DMS 273 (cell line): ENCODE results near the gene PDLIM3.
"Not testable (repeated sequence)": the region's sequence is repeated elsewhere in the genome, so short reads cannot be mapped to it uniquely, and the experiment has no call there.

Experiments
- DNase-seq: peaks from one replicate; lab custom pipeline; 2025; ENCODE audit not compliant: unreplicated experiment; lab: John Stamatoyannopoulos, UW

The PDLIM3 gene, protein sequence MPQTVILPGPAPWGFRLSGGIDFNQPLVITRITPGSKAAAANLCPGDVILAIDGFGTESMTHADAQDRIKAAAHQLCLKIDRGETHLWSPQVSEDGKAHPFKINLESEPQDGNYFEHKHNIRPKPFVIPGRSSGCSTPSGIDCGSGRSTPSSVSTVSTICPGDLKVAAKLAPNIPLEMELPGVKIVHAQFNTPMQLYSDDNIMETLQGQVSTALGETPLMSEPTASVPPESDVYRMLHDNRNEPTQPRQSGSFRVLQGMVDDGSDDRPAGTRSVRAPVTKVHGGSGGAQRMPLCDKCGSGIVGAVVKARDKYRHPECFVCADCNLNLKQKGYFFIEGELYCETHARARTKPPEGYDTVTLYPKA

DNA sequence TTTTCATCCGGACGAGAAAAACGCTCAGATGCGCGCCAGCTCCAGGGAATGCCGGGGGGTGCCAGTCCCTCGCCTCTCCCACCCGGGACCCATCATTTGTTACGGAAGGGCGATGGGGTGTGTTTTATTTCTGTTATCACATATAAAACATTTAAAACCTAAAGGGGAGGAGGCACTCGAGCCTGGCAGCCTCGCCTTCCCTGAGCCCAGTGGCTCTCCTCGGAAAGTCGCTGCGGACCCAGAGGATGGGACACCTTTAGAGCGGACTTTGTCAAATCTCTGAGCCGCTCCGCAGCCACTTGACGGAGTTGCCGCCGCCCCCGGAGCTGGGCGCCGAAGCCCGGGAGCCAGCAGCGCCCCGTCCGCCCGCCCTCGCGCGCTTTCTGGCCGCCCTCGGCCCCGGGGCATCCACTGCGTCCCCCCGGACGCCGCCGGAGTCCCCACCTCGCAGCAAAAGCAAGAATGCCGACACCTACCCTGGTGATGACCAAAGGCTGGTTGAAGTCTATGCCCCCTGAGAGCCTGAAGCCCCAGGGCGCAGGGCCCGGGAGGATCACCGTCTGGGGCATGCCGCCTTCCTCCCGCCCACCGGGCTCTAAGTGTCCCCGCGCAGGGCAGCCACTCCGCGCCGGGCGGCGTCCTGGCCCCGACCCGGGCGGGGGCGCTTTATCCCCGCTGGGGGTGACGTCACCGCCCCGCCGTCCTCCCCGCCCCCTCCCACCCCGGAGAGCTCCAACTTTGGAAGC, at the start of gene PDLIM3:
TSS of gene PDLIM3 (minus strand) at position 642 of the 746 bp plus-strand sequence. CDS start at position 569, 73 bp downstream.
- peak; percentile 78 for DNase-seq

DNA sequence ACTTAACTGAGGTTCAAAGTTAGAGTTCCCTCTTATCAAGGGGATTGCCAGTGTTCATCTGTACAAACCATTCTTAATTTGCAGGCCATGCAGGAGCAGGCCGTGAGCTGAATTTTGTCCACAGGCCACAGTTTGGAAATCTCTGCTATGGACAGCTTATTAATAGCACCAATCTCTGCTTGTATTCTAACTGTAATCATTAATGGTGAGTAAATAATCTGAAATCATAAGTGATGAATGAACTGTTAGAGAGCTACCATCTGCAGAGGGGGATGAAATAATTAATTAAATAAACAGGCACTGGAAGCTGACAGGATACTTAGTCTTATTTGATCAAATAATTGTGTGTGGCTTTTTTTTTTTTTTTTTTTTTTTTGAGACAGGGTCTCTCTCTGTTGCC, 48.5 kb upstream of the PDLIM3 start:
- no peak for DNase-seq

DNA sequence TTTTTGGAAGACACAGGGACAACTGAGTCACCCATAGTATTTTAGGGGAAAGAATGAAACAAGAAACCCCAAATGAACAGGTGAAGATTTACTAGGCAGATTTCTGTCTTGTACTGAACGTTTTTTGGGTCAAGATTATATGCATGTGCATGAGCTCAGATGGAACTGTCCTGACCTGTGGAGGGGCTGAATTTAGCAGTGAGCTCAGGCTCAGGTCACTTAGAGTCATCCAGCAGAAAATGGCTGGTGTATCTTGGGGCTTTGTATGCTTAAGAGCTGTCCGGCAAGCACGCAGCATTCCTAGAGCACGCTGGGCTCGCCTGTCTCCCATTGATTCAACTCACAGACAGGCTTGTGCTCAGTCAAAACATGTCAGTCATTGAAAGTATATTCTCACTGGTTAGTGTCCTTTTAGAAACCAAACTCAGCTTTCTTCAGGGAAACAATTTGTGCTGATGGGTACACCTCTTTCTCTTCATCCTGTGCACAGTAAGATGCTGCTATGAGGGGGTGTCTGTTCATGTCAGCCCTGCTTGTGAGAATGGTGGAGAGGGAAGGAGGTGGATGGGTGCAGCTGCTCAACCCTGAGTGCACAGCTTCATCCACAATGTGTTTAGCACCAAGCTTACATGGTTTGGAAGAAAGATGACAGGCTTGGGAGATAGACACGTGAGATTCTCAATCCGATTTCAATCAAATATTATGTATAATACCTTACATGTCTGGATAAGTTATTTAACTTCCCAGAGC, 47.5 kb upstream of the PDLIM3 start:
- DNase-seq: no peak

DNA sequence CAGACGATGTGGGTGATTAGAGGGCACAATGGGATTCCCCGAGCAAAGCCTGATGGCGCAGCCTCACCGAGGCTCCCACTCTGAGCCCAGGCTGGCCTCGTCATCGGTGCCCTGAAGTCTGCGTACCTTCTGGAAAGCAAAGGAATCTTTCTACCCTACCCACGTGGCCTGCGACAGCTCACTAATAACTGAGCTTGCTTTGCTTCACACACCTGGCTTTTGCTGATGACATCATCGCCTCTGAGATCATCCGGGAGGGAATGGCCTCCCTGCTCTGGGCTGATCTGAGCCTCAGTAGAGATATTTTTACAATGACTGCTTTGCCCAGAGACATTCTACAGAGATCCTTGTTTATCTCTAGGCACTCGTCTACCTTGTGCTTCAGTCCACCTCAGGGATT, 45.4 kb upstream of the PDLIM3 start:
- DNase-seq: no peak

DNA sequence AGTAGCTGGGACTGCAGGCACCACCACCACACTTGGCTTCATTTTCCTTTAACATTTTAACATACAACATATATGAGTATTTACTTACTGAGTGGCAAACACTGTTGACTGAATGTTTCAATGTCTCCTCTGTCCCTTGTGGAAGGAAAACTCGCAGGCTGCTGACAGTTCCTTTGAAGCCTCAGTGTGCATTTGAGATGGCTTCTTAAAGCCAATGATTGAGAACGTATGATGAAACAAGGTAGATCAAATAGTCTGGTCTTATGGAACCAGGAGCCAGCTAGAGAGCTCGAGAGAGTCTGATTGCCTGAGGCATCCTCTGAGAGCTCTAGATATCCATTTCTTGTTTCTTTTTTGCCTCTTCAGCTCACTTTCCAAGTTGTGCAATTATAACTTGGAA, 43.0 kb upstream of the PDLIM3 start:
- no peak for DNase-seq

DNA sequence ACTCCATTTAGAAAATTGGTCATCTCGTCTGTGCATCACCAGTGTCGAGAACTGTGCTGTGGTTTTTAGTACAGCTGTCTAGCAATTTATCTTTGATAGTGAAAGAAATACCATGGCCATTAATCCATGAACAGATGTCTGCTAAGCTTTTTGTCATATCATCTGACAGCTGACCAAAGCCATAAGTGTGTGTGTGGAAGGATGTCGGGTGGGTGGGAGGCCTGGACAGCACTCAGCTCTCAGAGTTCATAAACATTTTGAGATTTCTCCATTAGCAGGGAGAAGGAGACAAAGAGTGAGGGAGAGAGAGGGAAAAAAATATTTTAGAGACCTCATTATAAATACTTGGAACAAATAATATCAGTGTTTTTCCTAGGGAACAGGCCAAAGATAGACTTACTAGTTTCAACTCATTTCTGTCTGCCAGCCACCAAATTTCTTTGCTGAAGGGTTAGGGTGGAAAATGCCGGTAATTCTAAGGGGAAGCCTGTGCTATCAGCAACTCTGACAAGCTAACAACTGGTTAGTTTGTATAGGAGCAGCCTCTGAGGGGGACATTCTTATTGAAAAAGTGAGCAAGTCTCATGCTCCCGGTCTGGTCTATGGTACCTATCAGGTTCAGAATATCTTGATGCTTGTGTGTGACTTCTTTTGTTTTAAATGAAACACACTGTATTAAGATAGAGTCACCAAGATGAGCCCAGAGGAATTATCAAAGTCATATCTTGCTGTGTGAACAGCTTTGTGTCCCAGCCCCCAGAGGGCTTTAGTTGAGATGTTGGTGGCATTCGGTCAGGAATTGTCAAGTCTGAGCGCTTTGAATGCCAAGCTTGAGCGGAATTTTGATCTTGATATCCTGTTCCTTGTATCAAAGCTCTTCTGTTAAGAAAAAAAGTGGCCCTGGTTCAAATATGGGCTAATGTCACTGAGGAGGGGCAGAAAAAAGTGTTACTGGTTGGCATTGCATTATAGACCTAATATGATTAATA, 41.9 kb upstream of the PDLIM3 start:
- no peak for DNase-seq

DNA sequence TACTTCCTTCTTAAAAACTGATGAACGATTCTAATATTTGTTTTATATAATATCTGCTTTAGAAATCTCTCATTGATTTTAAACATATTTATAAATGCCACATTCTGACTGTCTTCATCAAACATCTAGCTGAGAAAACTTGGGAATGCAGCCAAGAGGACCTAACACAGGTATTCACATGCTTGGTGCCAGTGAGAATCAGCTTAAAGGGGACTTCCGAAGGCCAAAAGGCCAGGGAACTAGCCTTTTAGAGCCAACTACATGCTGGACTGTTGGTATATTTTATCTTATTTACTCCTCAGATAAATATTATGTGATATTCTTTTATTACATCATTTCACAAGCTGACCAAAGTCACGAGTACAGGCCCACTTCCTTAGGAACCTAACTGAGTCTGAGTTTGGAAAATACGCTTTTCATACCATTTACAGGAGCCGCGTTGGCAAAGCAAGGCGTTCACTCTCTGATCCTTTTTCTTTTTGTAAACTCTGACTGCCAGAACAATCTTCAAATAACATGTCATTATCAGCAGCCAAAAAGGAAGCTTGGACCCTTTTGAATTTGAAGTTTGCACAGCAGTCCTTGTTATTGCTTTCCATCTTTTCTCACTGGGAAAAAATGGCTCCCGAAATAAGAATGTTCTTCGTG, 41.1 kb upstream of the PDLIM3 start:
- DNase-seq: no peak

DNA sequence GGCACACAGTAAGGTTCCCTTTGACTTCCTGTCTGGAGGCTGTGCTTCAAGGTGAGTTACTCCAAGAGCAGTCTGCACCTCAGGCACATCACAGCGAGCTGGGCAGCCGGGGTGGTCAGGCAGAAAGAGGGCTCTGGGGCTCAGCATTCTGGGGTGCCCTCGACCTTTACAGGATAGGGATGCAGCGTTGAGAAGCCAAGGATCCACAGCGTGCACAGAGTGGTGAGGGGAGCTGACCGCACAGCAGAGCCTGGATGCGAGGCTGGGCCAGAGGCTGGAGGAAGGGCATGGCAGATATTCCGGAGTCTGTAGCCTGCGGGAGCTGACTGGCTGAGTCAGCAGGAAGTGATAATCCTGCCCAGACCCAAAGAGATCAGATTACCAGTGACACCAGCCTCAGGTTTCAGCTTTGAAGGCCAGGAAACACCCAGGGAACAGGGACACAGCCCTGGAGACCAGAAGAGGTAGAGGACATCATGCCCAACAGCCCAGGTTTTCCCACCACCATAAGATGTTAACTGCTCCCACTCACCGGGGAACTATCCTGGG, 38.4 kb upstream of the PDLIM3 start:
- DNase-seq: peak; percentile 60

DNA sequence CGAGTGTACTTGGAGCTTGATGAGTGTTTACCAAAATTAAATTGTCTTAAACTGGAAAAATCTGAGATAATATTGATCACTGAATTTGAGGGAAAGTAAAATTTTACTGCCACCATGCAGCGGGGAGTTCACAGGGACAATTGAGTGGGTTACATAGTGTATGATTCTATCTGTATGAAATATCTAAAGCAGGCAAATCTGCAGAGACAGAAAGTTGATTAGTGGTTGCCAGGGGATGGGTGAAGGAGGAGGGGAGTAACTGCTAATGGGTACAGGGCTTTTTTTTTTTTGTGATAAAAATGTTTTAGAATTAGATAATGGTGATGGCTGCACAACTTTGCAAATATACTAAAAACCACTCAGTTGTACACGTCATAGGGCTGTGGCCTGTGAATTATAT, 35.4 kb upstream of the PDLIM3 start:
- DNase-seq: no peak

DNA sequence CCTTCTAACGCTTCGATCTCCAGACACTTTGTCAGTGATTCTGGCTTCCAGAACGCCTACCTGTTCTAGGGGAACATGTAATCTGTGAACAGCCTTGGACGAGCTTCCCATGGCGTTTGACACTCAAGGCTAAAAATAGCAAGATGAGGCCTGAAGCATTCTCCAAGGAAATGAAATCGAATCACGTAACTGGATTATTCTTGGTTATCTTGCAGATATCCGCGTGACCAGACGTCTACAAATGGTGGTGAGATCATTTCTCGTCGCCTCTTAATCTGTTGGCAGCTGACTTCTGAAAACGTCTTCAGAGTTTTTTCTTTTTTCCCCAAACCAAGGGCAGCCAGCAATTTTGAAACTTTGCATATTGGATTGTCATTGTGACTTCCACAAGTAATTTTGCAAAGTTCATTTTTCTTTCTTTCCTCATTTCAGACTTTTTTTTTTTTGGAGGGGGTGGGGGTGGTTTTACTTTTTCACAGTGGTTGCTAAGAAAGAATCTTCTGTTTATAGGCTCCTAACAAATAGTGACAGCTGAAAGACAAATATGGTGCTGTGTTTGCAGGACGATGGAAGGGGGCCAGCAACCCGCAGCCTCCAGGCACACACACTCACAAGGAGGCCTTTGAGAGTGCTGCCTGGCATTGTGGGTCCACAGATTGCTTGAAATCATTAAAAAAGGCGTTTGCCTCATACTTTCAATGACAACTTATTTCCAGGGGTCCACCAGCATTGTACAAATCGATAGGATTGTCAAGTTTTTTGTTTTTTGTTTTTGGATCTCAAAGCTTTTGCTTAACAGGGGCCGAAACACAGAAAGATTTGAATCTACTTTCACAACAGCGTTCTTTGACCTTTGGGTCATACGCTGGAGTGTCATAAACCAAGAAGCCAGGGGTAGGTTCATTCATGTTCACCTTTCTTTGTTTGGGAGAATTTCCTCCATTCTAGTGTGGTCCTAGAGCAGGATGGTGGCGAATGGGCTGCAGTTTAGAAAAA, 32.4 kb upstream of the PDLIM3 start:
- no peak for DNase-seq

DNA sequence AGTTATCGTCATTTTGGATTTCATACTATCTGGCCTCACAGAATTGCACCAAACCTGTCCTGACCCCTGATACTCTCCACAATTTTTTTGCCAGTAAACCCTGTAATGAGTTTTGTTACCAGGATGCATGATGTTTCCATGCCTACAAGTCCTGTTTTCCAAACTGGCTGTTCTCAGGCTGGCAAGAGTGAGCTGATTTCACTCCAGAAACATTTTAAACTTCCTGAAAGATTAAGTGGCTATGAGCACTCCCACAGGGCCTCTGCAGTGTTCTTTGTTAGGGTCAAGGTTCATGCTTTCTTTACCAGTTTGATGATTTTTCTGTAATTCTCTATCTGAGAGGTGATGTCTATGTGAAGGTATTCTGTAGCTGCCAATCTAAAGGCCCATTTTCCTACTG, 31.7 kb upstream of the PDLIM3 start:
- DNase-seq: no peak

DNA sequence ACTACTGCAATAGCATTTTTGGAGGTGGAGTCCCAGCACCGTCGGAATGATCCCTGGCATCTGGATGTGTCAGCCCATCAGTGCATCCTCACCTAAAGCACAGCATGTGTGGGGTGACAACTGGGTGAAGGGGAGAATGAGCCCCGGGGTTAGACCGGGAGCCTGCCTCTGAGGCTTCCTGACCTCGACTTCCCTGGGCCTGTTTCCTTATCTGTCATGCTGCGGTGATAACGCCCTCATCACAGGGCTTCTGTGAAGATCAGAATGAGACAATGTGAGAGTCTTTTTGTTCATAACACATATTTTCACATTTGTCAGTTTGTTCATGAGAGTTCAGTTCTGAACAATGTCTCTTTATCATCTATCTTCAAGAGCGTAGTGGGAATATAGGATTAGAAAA, 31.1 kb upstream of the PDLIM3 start:
- DNase-seq: no peak

DNA sequence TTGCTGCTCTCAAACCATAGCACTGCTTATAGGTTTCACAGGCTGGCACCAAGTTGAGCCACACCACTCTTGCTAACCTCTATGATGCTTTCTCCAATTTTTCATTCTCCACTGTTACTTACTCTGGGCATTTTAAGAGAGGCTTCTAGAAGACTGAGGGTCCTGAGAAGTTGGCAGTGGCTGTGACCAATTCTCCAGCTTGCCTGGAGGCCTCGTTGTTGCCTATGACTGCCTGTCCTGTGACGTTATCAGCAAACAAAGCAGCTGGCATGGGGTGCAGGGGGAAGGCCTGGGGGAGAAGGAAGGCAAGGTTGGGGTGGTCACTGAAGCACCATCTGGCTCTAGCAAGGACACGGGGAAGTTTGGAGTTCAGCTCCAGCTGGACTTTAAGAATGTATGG, 30.4 kb upstream of the PDLIM3 start:
- no peak for DNase-seq

DNA sequence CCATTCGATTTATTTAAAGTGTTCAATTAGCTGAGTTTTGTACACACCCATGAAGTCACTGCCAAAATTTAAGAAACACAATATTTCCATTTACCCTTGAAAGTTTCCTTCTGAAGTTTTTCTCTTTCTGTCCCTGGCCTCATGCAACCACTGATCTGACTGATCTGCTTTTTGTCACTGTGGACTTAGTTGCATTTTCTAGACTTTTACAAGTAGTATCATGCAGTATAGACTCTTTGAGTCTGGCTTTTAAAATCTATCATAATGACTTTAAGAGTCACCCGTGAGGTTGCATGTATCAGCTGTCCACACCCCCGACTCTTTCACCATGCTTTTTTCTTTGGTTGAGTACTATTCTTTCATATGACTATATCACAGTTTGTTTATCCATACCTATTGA, 29.0 kb upstream of the PDLIM3 start:
- no peak for DNase-seq

DNA sequence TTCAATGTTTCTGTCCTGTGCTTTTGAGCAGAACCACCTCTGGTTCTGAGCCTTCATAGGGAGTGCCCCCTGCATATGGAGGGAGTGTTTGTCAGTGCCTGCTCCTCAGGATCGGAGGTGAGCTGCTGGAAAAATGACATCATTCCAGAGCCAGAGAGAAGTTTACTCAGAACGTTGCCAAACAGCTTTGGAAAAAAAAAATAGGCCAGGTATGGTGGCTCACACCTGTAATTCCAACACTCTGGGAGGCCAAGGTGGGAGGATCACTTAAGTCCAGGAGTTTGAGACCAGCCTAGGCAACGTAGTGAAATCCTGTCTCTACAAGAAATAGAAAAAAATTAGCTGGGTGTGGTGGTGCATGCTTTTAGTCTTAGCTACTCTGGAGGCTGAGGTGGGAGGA, 27.2 kb upstream of the PDLIM3 start:
- DNase-seq: no peak

DNA sequence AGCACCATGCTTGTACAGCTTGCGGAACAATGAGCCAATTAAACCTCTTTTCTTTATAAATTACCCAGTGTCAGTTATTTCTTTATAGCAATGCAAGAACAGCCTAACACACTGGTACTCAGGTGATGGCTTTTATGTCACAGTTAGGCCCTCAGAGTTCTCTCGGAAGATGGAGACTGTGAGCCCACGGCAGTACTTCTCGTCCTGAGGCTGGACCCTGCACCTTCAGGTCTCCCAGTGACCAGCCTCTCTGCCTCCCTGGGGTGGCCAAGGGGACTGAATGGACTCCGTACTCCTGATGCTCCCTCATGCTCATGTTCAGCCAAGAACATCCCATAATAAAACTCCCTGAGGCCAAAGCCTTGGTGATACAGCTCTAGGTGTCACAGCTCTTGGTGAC, 25.0 kb upstream of the PDLIM3 start:
- no peak for DNase-seq

DNA sequence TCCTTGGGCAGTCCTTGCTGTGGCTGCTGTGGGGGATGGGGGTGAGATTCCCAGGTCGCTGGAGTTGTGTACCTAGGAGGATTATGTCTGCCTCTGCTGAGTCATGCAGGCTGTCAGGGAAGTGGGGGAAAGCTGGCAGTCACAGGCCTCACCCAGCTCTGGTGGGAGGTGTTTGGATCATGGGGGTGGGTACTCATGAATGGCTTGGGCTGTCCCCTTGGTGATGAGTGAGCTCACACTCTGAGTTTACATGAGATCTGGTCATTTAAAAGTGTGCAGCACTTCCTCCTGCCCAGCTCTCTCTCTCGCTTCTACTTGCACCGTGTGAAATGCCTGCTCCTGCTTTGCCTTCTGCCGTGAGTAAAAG, 24.6 kb upstream of the PDLIM3 start:
- DNase-seq: peak; percentile 2

DNA sequence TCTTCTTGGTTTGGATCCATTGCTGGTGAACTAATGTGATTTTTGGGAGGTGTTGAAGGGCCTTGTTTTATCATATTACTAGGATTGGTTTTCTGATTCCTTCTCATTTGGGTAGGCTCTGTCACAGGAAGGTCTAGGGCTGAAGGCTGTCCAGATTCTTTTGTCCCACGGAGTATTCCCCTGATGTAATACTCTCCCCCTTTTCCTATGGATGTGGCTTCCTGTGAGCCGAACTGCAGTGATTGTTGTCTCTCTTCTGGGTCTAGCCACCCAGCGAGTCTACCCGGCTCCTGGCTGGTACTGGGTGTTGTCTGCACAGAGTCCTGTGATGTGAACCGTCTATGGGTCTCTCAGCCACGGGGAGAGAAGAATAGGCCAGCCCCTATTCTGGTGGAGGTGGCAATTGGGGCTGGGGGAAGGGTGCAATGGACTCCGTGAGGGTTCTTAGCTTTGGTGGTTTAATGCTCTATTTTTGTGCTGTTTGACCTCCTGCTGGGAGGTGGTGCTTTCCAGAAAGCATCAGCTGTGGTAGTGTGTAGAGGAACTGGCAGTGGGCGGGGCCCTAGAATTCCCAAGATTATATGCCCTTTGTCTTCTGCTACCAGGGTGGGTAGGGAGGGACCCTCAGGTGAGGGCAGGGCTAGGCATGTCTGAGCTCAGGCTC, 24.1 kb upstream of the PDLIM3 start:
- DNase-seq: not testable (repeated sequence)
